ENCODE measurements around the gene BAAT. TPM values are rescaled to one million over a fixed set of nuclear protein-coding genes. Genes with fewer than 3 reads are reported as not detected.

BAAT gene
- total and polyA plus RNA-seq, 2 of the 4 experiments (the other 2 are of a cell fraction): not detected

- H3K27me3 ChIP-seq (ENCODE audit: control insufficient read depth, insufficient read depth, low read length): no peaks in the 10 kb centered on the region; the same call in 1 of the 2 replicates
- no peak overlapping the region for H4K8ac ChIP-seq (ENCODE audit: low read depth in 2 of 2, low read length in 2 of 2)
- no CpG with 5 or more reads among the region's 3 CpGs for WGBS, 2 experiments (ENCODE audit: extremely low coverage in 2 of 2, insufficient read length in 1 of 2)
- no peak for TF ChIP-seq FOS (IDR thresholded peaks at IDR 0.05; ENCODE audit: low read depth, low read length)
- intact Hi-C loops (cut with micrococcal nuclease): no loop called here
- CTCF ChIA-PET: no interaction called here
- no peaks in the 10 kb centered on the region for H3K36me3 ChIP-seq (ENCODE audit: control insufficient read depth, insufficient read depth, low read length)
- H2BK5ac ChIP-seq (ENCODE audit: low read depth, low read length, poor library complexity, severe bottlenecking): no peak overlapping the region
- H2BK20ac ChIP-seq (ENCODE audit: low read depth, low read length): no peak overlapping the region
- H3K14ac ChIP-seq (replicated peaks; ENCODE audit: low read depth, low read length): no peak overlapping the region
- no peaks in the 10 kb centered on the region for H4K20me1 ChIP-seq (ENCODE audit: insufficient read depth, low read length)
- DNase-seq: no peak
- no peak overlapping the region for H3K4me2 ChIP-seq (ENCODE audit: low read depth, low read length)
- no peaks in the 10 kb centered on the region for H3K4me1 ChIP-seq (ENCODE audit: control insufficient read depth, insufficient read depth, low read length)
- no peak overlapping the region for H2AK5ac ChIP-seq (ENCODE audit: low read depth, low read length)
- H4K91ac ChIP-seq (ENCODE audit: insufficient read depth, low read depth, low read length): no peak overlapping the region
- no peak overlapping the region for H2BK15ac ChIP-seq (ENCODE audit: low read depth, low read length)
- H3K27ac ChIP-seq (ENCODE audit: insufficient read depth, low read length): no peak overlapping the region
- no peaks in the 10 kb centered on the region for H3K9me1 ChIP-seq (ENCODE audit: insufficient read depth, low read length)
- POLR2A ChIA-PET (ENCODE audit: unreplicated experiment): no interaction called here
- H2BK120ac ChIP-seq (ENCODE audit: low read depth, low read length): no peak overlapping the region
- in situ Hi-C loops (cut with MboI; ENCODE audit: low sequenced_read_pairs): no loop called here
- dilution Hi-C loops (cut with HindIII; ENCODE audit: low sequenced_read_pairs, unreplicated experiment): no loop called here
- no peak overlapping the region for H2AFZ ChIP-seq (replicated peaks; ENCODE audit: low read length, poor library complexity)
- BruUV-seq (replicated peaks): no TSS peak
- H3K18ac ChIP-seq (ENCODE audit: low read depth, low read length): no peak overlapping the region
- no peak overlapping the region for H4K5ac ChIP-seq (ENCODE audit: low read depth, low read length)
- no peak overlapping the region for H3K9ac ChIP-seq (ENCODE audit: low read depth, low read length)
- no peak overlapping the region for H3K56ac ChIP-seq (ENCODE audit: extremely low read depth, insufficient read depth, low read length)
- no peak for ATAC-seq (ENCODE audit: low read depth)
- no peak overlapping the region for H3K4me3 ChIP-seq (ENCODE audit: insufficient read depth, low read depth, low read length)
- H3K23ac ChIP-seq (ENCODE audit: low read depth, low read length): no peak overlapping the region
- H3K79me1 ChIP-seq (ENCODE audit: low read depth in 1 of 2, low read length in 2 of 2): no peaks in the 10 kb centered on the region
- H2AK9ac ChIP-seq (replicated peaks; ENCODE audit: low read depth, low read length, poor library complexity): no peak overlapping the region
- no peaks in the 10 kb centered on the region for H3K9me3 ChIP-seq (ENCODE audit: control insufficient read depth, insufficient read depth, low read length)
- H3K4ac ChIP-seq (ENCODE audit: low read depth, low read length): no peak overlapping the region
These were observed 43.3 kb upstream of the BAAT start for GRCh38 chr9:101427957-101428655.

All from IMR-90 (cell line).